Common myeloid progenitor, CD34-positive (primary cell): ENCODE measurements around the gene SIAH2.

Experiments used
- CTCF ChIA-PET: fragments of 350-600 bp; sonication (Branson Sonifier 250); formaldehyde crosslinking; loops from one replicate; lab custom pipeline; 2021; ENCODE audit warnings: antibody characterized with exemption; lab: Charles Lee
- POLR2A ChIA-PET: fragments of 350-600 bp; sonication (Branson Sonifier 250); formaldehyde crosslinking; loops from one replicate; lab custom pipeline; 2021; ENCODE audit warnings: antibody characterized with exemption; lab: Charles Lee
- DNase-seq, 3 donors: peaks; one replicate each; pipeline versions ENCODE4 v3.0.0 to v3.0.0-alpha.2; 2013
- H3K27ac ChIP-seq, 2 experiments: 1 replicate in 1 of 2; 2 replicates in 1 of 2; pipeline ENCODE4 v1.7.0; 2013; ENCODE audit warnings: inconsistent platforms in 2 of 2, low read length in 2 of 2, mild to moderate bottlenecking in 2 of 2, low read depth in 1 of 2, moderate library complexity in 1 of 2; ENCODE audit not compliant: severe bottlenecking in 2 of 2, insufficient read depth in 1 of 2, poor library complexity in 1 of 2
- H3K27me3 ChIP-seq, 5 experiments: replicated peaks in 2 of 5; 1 replicate in 3 of 5; 2 replicates in 2 of 5; pipeline versions ENCODE4 v1.6.1 to v1.7.0; 2013; ENCODE audit warnings: low read length in 4 of 5, mild to moderate bottlenecking in 2 of 5, moderate library complexity in 2 of 5, inconsistent platforms in 1 of 5; ENCODE audit not compliant: insufficient read depth in 5 of 5, control insufficient read depth in 4 of 5
- H3K36me3 ChIP-seq, 4 experiments: 1 replicate in 2 of 4; 2 replicates in 2 of 4; pipeline versions ENCODE4 v1.6.1 to v1.7.0; 2013; ENCODE audit warnings: low read length in 3 of 4, control low read depth in 1 of 4, mild to moderate bottlenecking in 1 of 4; ENCODE audit not compliant: control insufficient read depth in 4 of 4, insufficient read depth in 4 of 4
- H3K4me1 ChIP-seq, 4 experiments: 1 replicate in 3 of 4; 2 replicates in 1 of 4; pipeline versions ENCODE4 v1.6.1 to v1.7.1; 2013; ENCODE audit warnings: low read length in 3 of 4, mild to moderate bottlenecking in 3 of 4, control low read depth in 1 of 4, inconsistent platforms in 1 of 4, moderate library complexity in 1 of 4; ENCODE audit not compliant: control insufficient read depth in 4 of 4, insufficient read depth in 4 of 4; ENCODE audit errors: control extremely low read depth in 1 of 4
- H3K4me3 ChIP-seq, 7 experiments: 1 replicate in 4 of 7; 2 replicates in 3 of 7; pipeline versions ENCODE4 v1.5.1 to v1.7.0; 2013; ENCODE audit warnings: mild to moderate bottlenecking in 7 of 7, low read length in 6 of 7, moderate library complexity in 6 of 7, inconsistent platforms in 2 of 7, low read depth in 2 of 7, control low read depth in 1 of 7; ENCODE audit not compliant: insufficient read depth in 4 of 7, control insufficient read depth in 1 of 7; ENCODE audit errors: extremely low read depth in 1 of 7
- H3K9me3 ChIP-seq, 5 experiments: 1 replicate in 4 of 5; 2 replicates in 1 of 5; pipeline versions ENCODE4 v1.6.1 to v1.7.1; 2013; ENCODE audit warnings: low read length in 4 of 5, mild to moderate bottlenecking in 2 of 5, inconsistent platforms in 1 of 5, low read depth in 1 of 5, moderate library complexity in 1 of 5; ENCODE audit not compliant: control insufficient read depth in 4 of 5, insufficient read depth in 2 of 5; ENCODE audit errors: control extremely low read depth in 1 of 5
- WGBS: methylation state at CpG from one replicate; pipeline ENCODE4 v1.1.5; 2013; ENCODE audit not compliant: insufficient coverage; 5-methylcytosine and 5-hydroxymethylcytosine counted together

Gene SIAH2

DNA sequence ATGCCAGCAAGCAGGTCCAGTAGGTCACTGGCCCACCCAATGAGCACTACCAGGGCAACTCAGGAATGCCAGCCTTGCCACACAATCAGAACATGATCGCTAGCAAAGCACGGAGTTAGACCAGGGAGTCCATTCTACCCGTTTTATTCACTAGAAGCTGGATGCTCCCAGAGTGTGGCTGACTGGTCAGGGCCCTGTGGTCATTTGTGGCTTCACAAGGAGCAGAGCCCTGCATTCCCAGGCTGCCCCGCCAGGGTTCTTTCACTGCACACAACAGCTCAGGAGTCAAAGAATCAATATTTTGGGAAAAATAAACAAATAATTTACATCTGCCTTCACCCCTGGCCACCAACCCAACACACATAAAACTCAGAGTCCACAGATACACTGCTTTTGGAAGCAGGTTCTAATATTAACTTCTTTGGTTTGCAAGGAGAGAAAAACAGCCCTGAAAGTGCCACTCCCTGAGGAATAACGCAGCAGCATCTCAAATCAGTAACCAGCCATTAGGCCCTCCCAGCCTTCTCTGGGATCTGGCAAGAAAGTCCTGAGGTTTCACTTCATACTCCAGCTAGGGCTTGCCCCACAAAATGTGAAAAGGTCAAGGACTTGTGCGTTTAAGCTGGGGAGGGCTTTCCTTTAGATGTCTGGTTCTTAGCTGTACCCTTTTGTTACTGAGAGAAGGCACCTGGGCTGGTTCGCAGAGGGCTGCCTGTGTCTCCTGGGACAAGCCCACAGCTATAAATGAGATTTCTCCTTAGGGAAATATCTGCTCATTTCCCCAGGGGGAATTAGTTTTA lies 16.0 kb downstream of the SIAH2 start:
- H3K36me3 ChIP-seq, result peaks cover 2 to 10% (median 6%) of the 10 kb centered on the region in 4 experiments
- H3K27ac ChIP-seq, result no peak overlapping the region
- H3K4me1 ChIP-seq, result peaks cover 0 to 9% (median 3%) of the 10 kb centered on the region in 4 experiments
- 94% methylated on average over 4 of the region's 7 CpGs for WGBS
- CTCF ChIA-PET, result interaction anchor here (1.0 to 1.1 kb wide), 2 partner anchors 9 to 12 kb away, joined by 3 read pairs; no protein-coding TSS in a partner anchor
- H3K4me3 ChIP-seq, result no peak overlapping the region
- no peak for DNase-seq
- H3K27me3 ChIP-seq, result no peaks in the 10 kb centered on the region
- H3K9me3 ChIP-seq, result no peaks in the 10 kb centered on the region
- POLR2A ChIA-PET, result no interaction called here

DNA sequence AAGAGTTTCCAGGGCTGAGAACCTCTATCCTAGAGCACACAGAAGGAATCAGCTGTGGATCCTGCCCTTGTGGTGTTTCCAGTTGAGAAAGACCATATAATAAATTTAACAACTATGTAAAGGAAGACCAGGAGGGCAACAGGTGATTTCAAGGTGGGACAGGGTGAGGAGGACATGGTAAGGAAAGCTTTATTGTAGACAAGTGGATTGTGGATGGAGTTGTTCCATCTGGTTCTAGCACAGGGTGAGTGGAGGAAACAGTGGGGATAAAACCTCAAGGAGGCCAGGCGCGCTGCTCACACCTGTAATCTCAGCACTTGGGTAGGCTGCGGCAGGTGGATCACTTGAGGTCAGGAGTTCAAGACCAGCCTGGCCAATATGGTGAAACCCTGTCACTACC lies 17.1 kb downstream of the SIAH2 start:
- WGBS, result no CpG with 5 or more reads among the region's 3 CpGs
- Histone ChIP-seq H3K9me3 (no peaks in the 10 kb centered on the region), H3K36me3 (peaks cover 5 to 16% (median 12%) of the 10 kb centered on the region in 4 experiments), H3K4me3 (no peak overlapping the region), H3K27me3 (no peaks in the 10 kb centered on the region), H3K4me1 (peaks cover 0 to 8% (median 3%) of the 10 kb centered on the region in 4 experiments), H3K27ac (no peak overlapping the region)
- ChIA-PET POLR2A (no interaction called here), CTCF (no interaction called here)
- no peak for DNase-seq

DNA sequence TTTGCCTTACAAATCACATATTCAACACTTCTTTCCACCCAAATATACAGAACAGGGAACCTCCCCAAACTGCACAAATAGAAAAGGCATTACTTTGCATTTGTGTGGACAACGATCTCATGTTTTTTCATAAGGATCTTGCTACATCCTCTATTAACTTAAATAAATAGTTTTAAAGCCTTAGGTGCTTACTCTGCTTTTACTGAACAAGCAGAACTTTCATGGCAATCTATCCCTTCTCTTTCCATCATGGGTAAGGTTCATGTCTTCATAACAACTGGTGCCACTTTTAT lies 18.1 kb downstream of the SIAH2 start:
- no peak overlapping the region for H3K27ac ChIP-seq
- no peak overlapping the region for H3K4me3 ChIP-seq
- CTCF ChIA-PET, result no interaction called here
- H3K9me3 ChIP-seq, result no peaks in the 10 kb centered on the region
- H3K36me3 ChIP-seq, result peaks cover 7 to 21% (median 15%) of the 10 kb centered on the region in 4 experiments
- POLR2A ChIA-PET, result no interaction called here
- WGBS, result no CpG with 5 or more reads among the region's 1 CpG
- DNase-seq, result no peak
- peaks cover 0 to 8% (median 3%) of the 10 kb centered on the region in 4 experiments for H3K4me1 ChIP-seq
- H3K27me3 ChIP-seq, result no peaks in the 10 kb centered on the region

DNA sequence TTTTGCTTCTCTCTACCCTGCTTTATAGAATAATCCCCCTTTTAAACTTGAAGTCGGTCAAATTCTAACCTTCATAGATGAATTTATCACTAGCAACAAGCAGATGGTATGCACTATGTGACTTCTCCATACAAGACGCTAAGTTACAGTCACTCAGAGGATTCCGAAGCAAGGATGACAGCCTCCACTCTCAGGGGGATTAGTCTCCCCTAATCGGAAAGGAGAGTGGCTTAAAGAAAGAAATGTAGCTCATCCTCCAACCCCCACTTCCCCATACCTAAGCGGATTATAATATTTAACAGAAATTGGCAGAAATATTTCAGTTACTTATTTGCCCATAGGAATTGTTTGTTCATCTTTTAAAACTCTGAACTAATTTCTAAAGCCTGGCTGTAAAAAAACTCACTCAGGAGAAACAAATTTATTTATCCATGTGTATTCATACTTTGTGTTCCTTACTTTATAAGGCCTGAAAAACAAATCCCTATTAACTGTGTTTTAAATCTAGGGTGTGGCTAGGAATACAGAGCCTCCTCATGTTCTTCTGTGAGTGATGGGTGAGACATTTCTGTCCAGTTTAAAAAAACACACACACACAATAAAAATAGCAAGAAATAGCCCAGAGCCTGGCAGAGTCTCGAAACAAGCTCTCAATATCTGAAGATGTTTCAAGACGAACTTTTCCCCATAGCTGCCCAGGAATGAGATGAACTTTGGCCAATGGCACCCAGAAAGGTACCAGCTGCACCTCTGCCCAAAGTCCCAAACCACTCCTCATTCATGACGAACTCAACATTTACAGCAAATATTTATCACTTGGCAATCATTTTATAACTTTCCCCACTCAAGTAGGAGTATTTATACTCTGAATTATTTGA lies 18.7 kb downstream of the SIAH2 start:
- POLR2A ChIA-PET, result no interaction called here

DNA sequence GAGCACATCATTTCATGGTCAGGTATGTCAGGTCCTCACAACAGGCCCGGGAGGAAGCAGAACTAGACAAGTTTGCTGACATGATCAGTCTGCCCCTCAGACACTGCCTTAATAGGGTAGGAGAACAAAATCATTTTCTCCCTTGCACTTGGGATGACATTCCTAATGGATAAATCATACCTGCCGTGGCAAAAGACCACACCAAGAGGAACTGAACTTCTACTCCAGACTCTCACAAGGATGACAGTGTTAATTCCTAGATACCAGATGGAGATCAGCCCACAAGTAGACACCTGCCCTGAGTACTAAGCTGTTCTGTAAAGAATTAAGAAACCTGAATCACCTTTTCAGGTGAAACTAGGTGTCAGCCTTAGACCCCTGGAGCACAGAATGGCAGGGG lies 19.5 kb downstream of the SIAH2 start:
- no peak overlapping the region for H3K27ac ChIP-seq
- peaks cover 0 to 4% (median 2%) of the 10 kb centered on the region in 4 experiments for H3K4me1 ChIP-seq
- H3K9me3 ChIP-seq, result no peaks in the 10 kb centered on the region
- H3K36me3 ChIP-seq, result peaks cover 7 to 21% (median 15%) of the 10 kb centered on the region in 4 experiments
- no peak overlapping the region for H3K4me3 ChIP-seq
- ChIA-PET POLR2A (no interaction called here), CTCF (interaction anchor here (0.6 to 1.5 kb wide), 5 partner anchors 11 to 23 kb away, joined by 3 to 5 read pairs (median 3); no protein-coding TSS in a partner anchor)
- WGBS, result 100% methylated on average over 1 of the region's 2 CpGs
- no peak for DNase-seq
- H3K27me3 ChIP-seq, result no peaks in the 10 kb centered on the region

More for the DNA sequence above, 18.7 kb downstream of the SIAH2 start:
- Histone ChIP-seq H3K4me3 (no peak overlapping the region), H3K27me3 (no peaks in the 10 kb centered on the region), H3K4me1 (peaks cover 0 to 8% (median 2%) of the 10 kb centered on the region in 4 experiments), H3K27ac (no peak overlapping the region), H3K36me3 (peaks cover 7 to 21% (median 15%) of the 10 kb centered on the region in 4 experiments), H3K9me3 (no peaks in the 10 kb centered on the region)
- 98% methylated on average over 6 of the region's 8 CpGs for WGBS
- no peak for DNase-seq
- CTCF ChIA-PET, result interaction anchor here (1.0 to 1.5 kb wide), 2 partner anchors 17 to 23 kb away, joined by 3 read pairs; no protein-coding TSS in a partner anchor

DNA sequence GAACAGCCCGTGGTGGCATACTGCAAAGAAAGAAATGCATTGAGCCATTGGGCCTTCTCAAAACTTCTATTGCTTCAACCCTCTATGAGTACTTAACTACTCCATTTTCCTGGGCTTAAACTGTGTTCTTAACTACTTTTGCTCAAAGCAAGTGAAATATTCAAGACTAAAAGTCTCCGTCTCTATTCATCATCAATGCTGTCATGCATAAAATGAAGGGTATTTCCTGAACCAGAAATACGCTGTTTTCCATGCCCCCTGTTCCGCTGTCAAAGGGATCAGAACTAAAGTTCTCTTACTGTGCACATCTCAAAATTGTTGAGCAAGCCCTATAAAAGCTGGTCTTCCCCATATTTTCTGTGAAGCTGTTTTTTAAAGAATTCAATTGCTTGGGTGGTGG lies 20.3 kb downstream of the SIAH2 start:
- POLR2A ChIA-PET, result no interaction called here

More for the DNA sequence above, 20.3 kb downstream of the SIAH2 start:
- 100% methylated on average over 2 of the region's 4 CpGs for WGBS
- H3K4me1 ChIP-seq, result peaks cover 0 to 7% (median 1%) of the 10 kb centered on the region in 4 experiments
- H3K9me3 ChIP-seq, result no peaks in the 10 kb centered on the region
- peaks cover 7 to 21% (median 15%) of the 10 kb centered on the region in 4 experiments for H3K36me3 ChIP-seq
- CTCF ChIA-PET, result interaction anchor here (1.1 kb wide), 1 partner anchor 14 kb away, joined by 5 read pairs; no protein-coding TSS in a partner anchor
- no peak for DNase-seq
- H3K4me3 ChIP-seq, result no peak overlapping the region
- H3K27ac ChIP-seq, result no peak overlapping the region
- no peaks in the 10 kb centered on the region for H3K27me3 ChIP-seq
